KMS-11 (cell line): ENCODE measurements around the gene S1PR2.

ENCODE experiments used
- H2AFZ ChIP-seq: fragments of 200-600 bp; sonication (generic); 2 replicates; pipeline ENCODE4 v1.6.1; 2016; ENCODE audit warnings: antibody characterized with exemption, mixed run types, low read depth
- H3K27ac ChIP-seq: fragments of 200-600 bp; sonication (generic); 2 replicates; pipeline ENCODE4 v1.6.1; 2016; ENCODE audit warnings: mild to moderate bottlenecking, mixed run types
- H3K27me3 ChIP-seq: fragments of 200-600 bp; sonication (generic); 2 replicates; pipeline ENCODE4 v1.6.1; 2017; ENCODE audit warnings: mild to moderate bottlenecking, low read depth, mixed run types, moderate library complexity; ENCODE audit not compliant: insufficient read depth
- H3K36me3 ChIP-seq: fragments of 200-600 bp; sonication (generic); 2 replicates; pipeline ENCODE4 v1.6.1; 2017; ENCODE audit warnings: mild to moderate bottlenecking, mixed run types; ENCODE audit not compliant: insufficient read depth
- H3K4me1 ChIP-seq: fragments of 200-600 bp; sonication (generic); 2 replicates; pipeline ENCODE4 v1.6.1; 2016; ENCODE audit warnings: mild to moderate bottlenecking, low read depth, mixed run types; ENCODE audit not compliant: poor library complexity, severe bottlenecking
- H3K4me2 ChIP-seq: fragments of 200-600 bp; sonication (generic); 2 replicates; pipeline ENCODE4 v1.7.0; 2016; ENCODE audit warnings: mild to moderate bottlenecking, mixed run types
- H3K4me3 ChIP-seq: fragments of 200-600 bp; sonication (generic); IDR thresholded peaks from 2 replicates; pipeline ENCODE4 v1.6.1; 2017; ENCODE audit warnings: low read depth, low read length, mixed read lengths; ENCODE audit not compliant: insufficient read depth
- H3K79me2 ChIP-seq: fragments of 200-600 bp; sonication (generic); 2 replicates; pipeline ENCODE4 v1.6.1; 2016; ENCODE audit warnings: low read depth, mixed run types; ENCODE audit not compliant: insufficient read depth
- H3K9ac ChIP-seq: fragments of 200-600 bp; sonication (generic); 2 replicates; pipeline ENCODE4 v1.6.1; 2016; ENCODE audit warnings: mild to moderate bottlenecking, mixed run types
- H4K20me1 ChIP-seq: fragments of 200-600 bp; sonication (generic); 2 replicates; pipeline ENCODE4 v1.6.1; 2016; ENCODE audit warnings: mild to moderate bottlenecking, mixed run types; ENCODE audit not compliant: insufficient read depth
- CTCF ChIP-seq: fragments of 200-600 bp; sonication (generic); conservative IDR thresholded peaks from 2 replicates; pipeline ENCODE4 v1.6.1; 2017; ENCODE audit warnings: low read depth, mild to moderate bottlenecking, antibody characterized with exemption, low read length, moderate library complexity, mixed read lengths

The S1PR2 gene

GRCh38 chr19:10274589-10274988, 43.5 kb upstream of the S1PR2 start:
- no peak overlapping the region for H3K4me2 ChIP-seq
- H3K36me3 ChIP-seq, result no peaks in the 10 kb centered on the region
- H2AFZ ChIP-seq, result no peak overlapping the region
- no peaks in the 10 kb centered on the region; the same call in 1 of the 2 replicates for H3K79me2 ChIP-seq
- no peak overlapping the region for H3K9ac ChIP-seq
- no peak overlapping the region for H3K4me3 ChIP-seq
- peaks cover 23% of the 10 kb centered on the region for H3K4me1 ChIP-seq
- no peak for TF ChIP-seq CTCF
- H4K20me1 ChIP-seq, result no peaks in the 10 kb centered on the region
- H3K27me3 ChIP-seq, result no peaks in the 10 kb centered on the region
- H3K27ac ChIP-seq, result no peak overlapping the region

DNA sequence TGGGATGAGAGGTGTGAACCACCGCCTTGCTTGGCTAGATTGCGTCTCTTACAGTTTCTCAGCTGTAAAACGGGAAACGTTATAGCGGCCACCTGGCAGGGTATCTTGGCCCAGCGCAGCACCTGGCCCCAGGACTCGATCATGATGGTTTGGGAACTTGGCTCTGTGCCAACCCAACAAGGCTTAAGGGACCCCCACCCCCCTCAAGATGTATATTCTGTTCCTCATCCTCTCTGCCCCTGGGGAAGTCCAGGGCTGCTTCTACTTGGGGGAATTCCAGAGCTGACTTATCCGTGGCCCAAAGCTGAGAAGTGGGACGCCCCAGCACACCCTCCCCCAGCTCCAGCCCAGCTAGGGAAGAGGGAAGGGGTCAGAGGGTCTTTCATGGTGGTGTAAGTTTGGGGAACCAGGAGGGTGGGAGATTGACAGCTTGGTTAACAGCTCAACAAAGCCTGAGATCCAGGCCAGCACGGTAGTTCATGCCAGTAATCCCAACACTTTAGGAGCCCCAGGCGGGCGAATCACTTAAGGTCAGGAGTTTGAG, 40.5 kb upstream of the S1PR2 start:
- Histone ChIP-seq H3K4me2 (peak overlapping the region; percentile 67; the same call in 1 of the 2 replicates), H3K27me3 (no peaks in the 10 kb centered on the region), H3K9ac (peak overlapping the region; percentile 64; the same call in 1 of the 2 replicates), H3K4me1 (peaks cover 25% of the 10 kb centered on the region), H3K4me3 (no peak overlapping the region), H3K27ac (peak overlapping the region; percentile 58), H3K36me3 (no peaks in the 10 kb centered on the region), H2AFZ (peak overlapping the region; percentile 78; the same call in 1 of the 2 replicates), H4K20me1 (no peaks in the 10 kb centered on the region), H3K79me2 (no peaks in the 10 kb centered on the region; the same call in 1 of the 2 replicates)
- no peak for TF ChIP-seq CTCF

GRCh38 chr19:10270616-10271394, 39.7 kb upstream of the S1PR2 start, which contains the start of gene ICAM1:
Gene ICAM1 (plus strand): TSS chr19:10271120. CDS start chr19:10271160, 40 bp downstream.
- TF ChIP-seq CTCF, result peak; percentile 13; the same call in 1 of the 2 replicates
- peak within 1 kb of the TSS; percentile 64 for H3K9ac ChIP-seq
- H3K4me1 ChIP-seq, result peaks cover 25% of the 10 kb centered on the region
- peak within 1 kb of the TSS; percentile 67 for H3K4me2 ChIP-seq
- H3K27me3 ChIP-seq, result no peaks in the 10 kb centered on the region
- H3K27ac ChIP-seq, result peak within 1 kb of the TSS; percentile 58
- H3K79me2 ChIP-seq, result no peaks in the 10 kb centered on the region; the same call in 1 of the 2 replicates
- peak within 1 kb of the TSS; percentile 78 for H2AFZ ChIP-seq
- H4K20me1 ChIP-seq, result no peaks in the 10 kb centered on the region
- H3K36me3 ChIP-seq, result no peaks in the 10 kb centered on the region
- H3K4me3 ChIP-seq, result no peak within 1 kb of the TSS

GRCh38 chr19:10270180-10270615, 39.1 kb upstream of the S1PR2 start:
- peak overlapping the region; percentile 78 for H2AFZ ChIP-seq
- peak overlapping the region; percentile 67 for H3K4me2 ChIP-seq
- H3K36me3 ChIP-seq, result no peaks in the 10 kb centered on the region
- no peaks in the 10 kb centered on the region for H4K20me1 ChIP-seq
- no peak for TF ChIP-seq CTCF
- no peak overlapping the region for H3K4me3 ChIP-seq
- H3K27me3 ChIP-seq, result no peaks in the 10 kb centered on the region
- H3K9ac ChIP-seq, result peak overlapping the region; percentile 64; the same call in 1 of the 2 replicates
- peak overlapping the region; percentile 58 for H3K27ac ChIP-seq
- no peaks in the 10 kb centered on the region; the same call in 1 of the 2 replicates for H3K79me2 ChIP-seq
- peaks cover 25% of the 10 kb centered on the region for H3K4me1 ChIP-seq
